ENCODE measurements around the gene ZMIZ1.
A peak's percentile ranks its signal among the peaks of the same experiment; 100 is the strongest.

DNA sequence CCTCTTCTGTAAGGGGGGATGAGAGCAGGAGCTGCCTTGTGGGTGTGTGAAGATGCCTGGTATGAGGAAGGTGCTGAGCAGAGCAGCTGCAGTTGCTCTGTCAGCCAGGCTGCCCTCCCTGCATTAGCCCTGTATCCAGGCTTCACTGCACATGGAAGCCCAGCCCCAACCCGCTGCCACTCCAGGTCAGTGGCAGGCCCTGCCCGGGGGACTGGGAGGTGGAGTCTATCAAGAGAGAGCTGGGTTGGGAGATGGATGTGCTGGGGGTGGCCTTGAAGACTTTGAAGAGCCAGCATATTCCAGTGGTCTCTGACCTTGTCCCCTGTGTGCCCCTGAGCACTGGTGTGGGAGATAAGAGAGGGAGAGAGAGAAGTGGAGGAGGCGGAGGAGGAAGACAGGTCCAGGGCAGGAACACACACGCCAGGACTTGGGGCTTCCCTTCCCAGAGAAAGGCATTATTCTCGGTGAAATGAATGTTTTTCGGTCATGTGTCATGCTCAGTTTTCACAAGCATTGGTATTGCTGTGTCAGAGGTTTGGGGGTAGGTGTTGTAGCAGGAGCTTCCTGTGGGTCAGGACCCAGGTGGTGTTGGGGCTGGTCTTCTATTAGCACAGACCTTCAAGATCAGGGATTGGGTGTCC lies 281.1 kb downstream of the ZMIZ1 start:
- no peak for TF ChIP-seq CTCF (IDR thresholded peaks at IDR 0.05)
- TF ChIP-seq POLR2A (IDR thresholded peaks at IDR 0.05) = peak in 1 of 2 donors; percentile 53

Measured in adrenal gland (tissue), 5 donors.